UCSD-AML1 (cell line): ENCODE measurements around the gene WDR53.
"Not testable (repeated sequence)": the region's sequence is repeated elsewhere in the genome, so short reads cannot be mapped to it uniquely, and the experiment has no call there.

Experiments
- DNase-seq: peaks from one replicate; lab custom pipeline; 2025; ENCODE audit not compliant: unreplicated experiment; lab: John Stamatoyannopoulos, UW

WDR53 gene

GRCh38 chr3:196518966-196519717 is 49.2 kb downstream of the WDR53 start:
- peak; percentile 66 for DNase-seq

GRCh38 chr3:196517919-196518318 is 50.4 kb downstream of the WDR53 start:
- no peak for DNase-seq

GRCh38 chr3:196517162-196517800 is 51.1 kb downstream of the WDR53 start:
- DNase-seq = no peak

- DNase-seq = no peak
Observed at GRCh38 chr3:196514913-196515621, 53.3 kb downstream of the WDR53 start, which contains the start of gene SMCO1. TSS of gene SMCO1 (minus strand) at chr3:196515346. CDS start at chr3:196515209, 137 bp downstream.

- no peak for DNase-seq
Observed at GRCh38 chr3:196514350-196514716, 54.0 kb downstream of the WDR53 start.

- DNase-seq = no peak
Observed at GRCh38 chr3:196513697-196514349, 54.5 kb downstream of the WDR53 start.

GRCh38 chr3:196511646-196512425 is 56.5 kb downstream of the WDR53 start:
- DNase-seq = peak; percentile 74

GRCh38 chr3:196511108-196511507 is 57.2 kb downstream of the WDR53 start:
- DNase-seq = not testable (repeated sequence)

- DNase-seq = no peak
Observed at GRCh38 chr3:196506687-196507086, 61.7 kb downstream of the WDR53 start.

GRCh38 chr3:196504556-196504955 is 63.8 kb downstream of the WDR53 start:
- DNase-seq = no peak
